ENCODE results near the gene HHIPL2.

The HHIPL2 gene

DNA sequence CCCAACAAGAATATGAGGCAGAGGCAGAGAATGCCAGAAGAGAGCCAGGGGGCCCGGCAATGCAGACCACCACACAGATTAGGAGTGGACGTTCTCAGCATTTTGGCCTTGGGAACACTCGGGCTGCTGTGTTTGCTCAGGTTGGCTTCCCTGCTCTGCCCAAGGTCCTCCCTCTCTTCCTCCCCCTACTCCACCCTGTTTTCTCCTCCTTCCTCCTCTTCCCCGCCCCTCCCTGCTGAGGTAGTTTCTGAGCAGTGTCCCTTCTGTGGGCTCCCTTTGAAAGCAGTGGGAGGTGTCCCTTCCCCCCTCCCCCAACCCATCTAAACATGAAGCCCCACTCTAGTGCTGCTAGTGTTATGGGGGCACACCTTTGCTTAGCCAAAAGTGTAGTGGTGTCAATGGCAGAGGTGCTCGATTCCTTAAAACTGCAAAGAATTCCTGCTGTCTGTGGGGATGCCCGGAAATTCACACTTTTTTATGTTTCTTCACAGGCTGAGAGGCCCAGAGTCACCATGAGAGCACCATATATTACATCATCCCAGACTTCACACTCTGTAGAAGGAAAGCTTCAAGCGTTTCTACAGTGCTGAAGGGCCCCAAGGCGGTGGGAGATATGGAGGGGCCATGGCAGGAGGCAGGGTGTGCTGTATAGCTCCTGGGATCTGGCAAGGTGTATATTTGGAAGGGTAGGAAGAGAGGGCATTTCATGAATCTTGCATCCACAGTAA, at the start of gene HHIPL2:
HHIPL2 (minus strand) TSS at position 161 of the 728 bp plus-strand sequence; CDS start at position 101, 60 bp downstream.
- peak within 1 kb of the TSS; percentile 33 for H3K4me3 ChIP-seq (ENCODE audit: low read length)
- peak; percentile 22 for DNase-seq (ENCODE audit: low read depth)
- no peak for TF ChIP-seq CTCF (conservative IDR thresholded peaks at IDR 0.05; ENCODE audit: low read length)

DNA sequence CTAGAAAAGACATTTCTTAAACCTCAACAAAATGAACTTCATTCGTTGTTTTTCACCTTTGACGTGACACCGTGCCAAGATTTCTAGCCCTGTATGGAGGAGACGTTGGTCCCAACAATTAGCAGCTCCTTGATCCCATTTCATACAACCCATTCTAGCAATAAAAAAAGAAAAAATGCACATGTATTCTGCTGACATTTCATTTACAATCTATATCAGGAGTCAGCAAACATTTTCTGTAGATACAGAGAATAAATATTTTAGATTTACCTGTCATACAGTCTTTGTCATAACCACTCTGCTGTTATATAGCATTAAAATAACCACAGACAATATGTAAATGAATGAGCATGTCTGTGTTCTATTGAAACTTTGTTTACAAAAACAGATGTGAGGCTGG, 48.8 kb upstream of the HHIPL2 start:
- TF ChIP-seq CTCF (conservative IDR thresholded peaks at IDR 0.05; ENCODE audit: low read length): no peak
- no peak for DNase-seq (ENCODE audit: low read depth)
- no peak overlapping the region for H3K4me3 ChIP-seq (ENCODE audit: low read length)

DNA sequence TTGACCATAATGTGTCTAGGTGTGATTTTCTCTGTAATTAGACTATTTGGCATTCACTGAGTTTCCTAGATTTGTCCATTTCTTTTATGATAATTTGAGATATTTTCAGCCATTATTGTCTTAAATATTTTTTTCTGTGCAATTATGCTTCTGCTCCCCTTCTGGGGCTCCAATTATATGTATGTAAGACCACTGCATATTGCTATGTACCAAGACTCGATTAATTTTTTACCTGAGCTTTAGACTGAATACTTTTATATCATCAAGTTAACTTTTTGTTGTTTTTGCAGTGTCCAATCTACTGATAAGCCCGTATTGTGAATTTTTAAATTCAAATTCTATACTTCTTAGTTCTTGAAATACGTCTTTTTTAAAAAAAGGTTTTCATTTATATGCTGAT, 46.9 kb upstream of the HHIPL2 start:
- H3K4me3 ChIP-seq (ENCODE audit: low read length): no peak overlapping the region
- no peak for TF ChIP-seq CTCF (conservative IDR thresholded peaks at IDR 0.05; ENCODE audit: low read length)
- DNase-seq (ENCODE audit: low read depth): no peak

DNA sequence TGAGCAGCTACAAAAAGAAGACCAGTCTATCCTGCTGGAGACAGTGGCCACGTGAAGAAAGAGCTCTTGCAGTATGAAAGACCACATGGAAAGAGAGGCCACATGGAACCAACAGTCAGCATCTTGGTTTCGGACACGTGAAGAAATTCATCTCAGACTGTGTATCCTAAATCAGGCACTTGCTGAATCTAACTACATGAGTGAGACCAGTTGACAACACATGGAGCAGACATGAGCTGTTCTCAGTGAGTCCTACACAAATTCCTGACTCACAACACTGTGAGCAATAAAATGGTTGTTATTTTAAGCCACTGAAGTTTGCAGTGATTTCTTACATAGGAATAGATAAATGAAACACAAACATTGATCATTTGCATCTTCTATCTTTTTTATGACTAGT, 44.3 kb upstream of the HHIPL2 start:
- no peak for TF ChIP-seq CTCF (conservative IDR thresholded peaks at IDR 0.05; ENCODE audit: low read length)
- peak; percentile 16 for DNase-seq (ENCODE audit: low read depth)

DNA sequence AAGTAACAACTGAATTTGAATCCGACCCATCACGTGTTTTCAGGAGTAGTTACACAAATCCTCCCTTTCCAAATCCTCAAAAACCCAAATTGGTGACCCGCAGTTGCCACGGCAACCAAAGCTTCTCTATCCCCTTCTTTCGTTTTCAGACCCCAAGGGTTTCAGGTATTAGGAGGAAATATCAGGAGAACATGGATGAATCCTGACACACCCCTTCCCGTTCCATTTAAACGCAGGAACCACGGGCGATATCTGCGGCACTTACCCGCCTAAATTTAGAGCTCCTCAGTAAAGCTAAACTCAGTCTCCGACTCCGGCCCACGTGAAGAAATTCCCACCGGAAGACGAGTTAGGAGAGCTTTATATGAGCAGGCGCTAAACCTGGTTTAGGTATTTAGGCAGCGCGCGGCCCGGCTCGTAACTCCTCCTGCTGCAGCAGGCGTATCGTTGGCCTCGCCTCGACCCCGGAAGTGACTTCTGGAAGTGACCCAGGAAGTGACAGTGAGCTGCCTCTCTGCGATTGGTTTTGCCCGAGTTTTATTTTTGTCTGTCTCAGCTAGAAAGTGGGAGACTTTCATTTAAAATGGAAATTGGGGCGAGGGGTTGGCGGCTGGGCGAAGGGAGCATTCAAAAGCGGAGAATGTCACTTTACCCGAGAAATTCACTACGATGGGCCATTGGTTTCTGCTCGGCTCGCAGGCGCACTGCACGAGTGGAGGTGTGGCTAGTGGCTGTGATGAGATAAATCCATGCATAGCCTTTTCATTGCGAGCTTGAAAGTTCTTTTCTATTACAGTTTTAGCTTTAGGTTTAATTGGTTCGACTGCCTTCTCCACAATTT, 41.8 kb upstream of the HHIPL2 start, which contains the start of gene TAF1A:
TAF1A (minus strand) TSS at position 472 of the 841 bp plus-strand sequence.
- no peak for TF ChIP-seq CTCF (conservative IDR thresholded peaks at IDR 0.05; ENCODE audit: low read length)
- peak; percentile 78 for DNase-seq (ENCODE audit: low read depth)
- H3K4me3 ChIP-seq (ENCODE audit: low read length): peak within 1 kb of the TSS; percentile 83

More for the DNA sequence above, 44.3 kb upstream of the HHIPL2 start:
- H3K4me3 ChIP-seq (ENCODE audit: low read length): no peak overlapping the region

DNA sequence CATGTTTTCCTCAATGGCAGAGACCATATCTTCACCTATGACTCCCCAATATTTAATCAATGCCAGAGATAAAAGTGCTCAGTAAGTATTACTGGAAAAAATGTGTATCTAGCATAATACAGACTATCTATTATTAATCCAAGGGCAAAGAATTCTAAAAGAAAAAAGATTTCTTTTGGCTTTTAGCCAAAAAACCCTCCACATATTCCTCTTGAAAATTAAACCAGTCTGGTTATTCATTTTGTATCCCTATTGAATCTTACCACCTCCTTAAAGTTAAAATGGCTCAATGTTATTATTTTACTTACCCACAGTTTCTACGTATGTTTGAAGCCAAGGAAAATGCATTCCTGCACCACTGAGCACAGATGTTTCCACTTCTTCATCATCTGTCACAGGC, 40.2 kb upstream of the HHIPL2 start:
- H3K4me3 ChIP-seq (ENCODE audit: low read length): no peak overlapping the region
- peak; percentile 25 for DNase-seq (ENCODE audit: low read depth)
- TF ChIP-seq CTCF (conservative IDR thresholded peaks at IDR 0.05; ENCODE audit: low read length): no peak

All from AG10803 (cell line).